Adrenal gland (tissue), 5 donors: ENCODE measurements around the gene ERI3.

Experiments used
- POLR2A ChIP-seq, 2 donors: fragments of 450-650 bp; IDR thresholded peaks; one replicate each; pipeline ENCODE4 v1.6.1; 2017; ENCODE audit warnings: antibody characterized with exemption in 2 of 2, mild to moderate bottlenecking in 2 of 2, moderate library complexity in 1 of 2
- TF ChIP-seq, protein P1 (sequence below), 6 experiments: fragments of 450-650 bp in 4 of 6; fragments of 200-600 bp in 2 of 6; sonication (generic) in 1 of 6; IDR thresholded peaks; 1 replicate in 5 of 6; 2 replicates in 1 of 6; pipeline versions ENCODE4 v1.5.1 to v1.8.0; 2016 to 2021; ENCODE audit warnings: antibody characterized with exemption in 6 of 6, mild to moderate bottlenecking in 2 of 6, moderate library complexity in 1 of 6
- donor health status: DM: no; HTN: no; CAD: no.

DNA sequence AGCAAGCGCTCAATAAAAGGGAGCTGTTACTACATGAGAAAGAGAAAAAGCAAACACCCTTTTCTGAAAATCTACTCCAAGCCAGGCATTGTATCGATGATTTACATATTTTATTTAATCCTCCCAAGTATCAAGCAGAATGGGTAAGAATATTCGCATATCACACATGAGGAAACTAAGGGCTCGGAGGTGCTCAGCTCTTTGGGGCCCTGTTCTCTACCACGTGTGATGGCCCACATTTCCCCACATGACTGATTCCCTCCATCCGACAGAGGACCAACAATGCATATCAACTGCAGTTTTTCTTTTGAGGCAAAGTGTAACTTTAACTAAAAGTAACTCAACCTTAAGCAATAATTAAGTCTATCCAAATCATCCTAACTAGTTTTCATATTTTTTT lies 8.2 kb downstream of the ERI3 start:
- TF ChIP-seq, protein P1, sequence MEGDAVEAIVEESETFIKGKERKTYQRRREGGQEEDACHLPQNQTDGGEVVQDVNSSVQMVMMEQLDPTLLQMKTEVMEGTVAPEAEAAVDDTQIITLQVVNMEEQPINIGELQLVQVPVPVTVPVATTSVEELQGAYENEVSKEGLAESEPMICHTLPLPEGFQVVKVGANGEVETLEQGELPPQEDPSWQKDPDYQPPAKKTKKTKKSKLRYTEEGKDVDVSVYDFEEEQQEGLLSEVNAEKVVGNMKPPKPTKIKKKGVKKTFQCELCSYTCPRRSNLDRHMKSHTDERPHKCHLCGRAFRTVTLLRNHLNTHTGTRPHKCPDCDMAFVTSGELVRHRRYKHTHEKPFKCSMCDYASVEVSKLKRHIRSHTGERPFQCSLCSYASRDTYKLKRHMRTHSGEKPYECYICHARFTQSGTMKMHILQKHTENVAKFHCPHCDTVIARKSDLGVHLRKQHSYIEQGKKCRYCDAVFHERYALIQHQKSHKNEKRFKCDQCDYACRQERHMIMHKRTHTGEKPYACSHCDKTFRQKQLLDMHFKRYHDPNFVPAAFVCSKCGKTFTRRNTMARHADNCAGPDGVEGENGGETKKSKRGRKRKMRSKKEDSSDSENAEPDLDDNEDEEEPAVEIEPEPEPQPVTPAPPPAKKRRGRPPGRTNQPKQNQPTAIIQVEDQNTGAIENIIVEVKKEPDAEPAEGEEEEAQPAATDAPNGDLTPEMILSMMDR (IDR thresholded peaks at IDR 0.05) = no peak
- no peak for TF ChIP-seq POLR2A (IDR thresholded peaks at IDR 0.05)
